AG09319 (cell line): ENCODE measurements around the gene OPA3.

Experiments used
- DNase-seq: peaks from one replicate; pipeline ENCODE4 v3.0.0-alpha.2; 2010; ENCODE audit warnings: low read depth; ENCODE audit errors: extremely low read depth
- CTCF ChIP-seq: IDR thresholded peaks from 2 replicates; pipeline ENCODE4 v1.5.1; 2011; ENCODE audit warnings: low read depth, mild to moderate bottlenecking, inconsistent platforms, low read length, moderate library complexity

The OPA3 gene

GRCh38 chr19:45509692-45510015 is 74.9 kb downstream of the OPA3 start:
- TF ChIP-seq CTCF = no peak
- no peak for DNase-seq

- no peak for TF ChIP-seq CTCF
- DNase-seq = no peak
Observed at GRCh38 chr19:45508861-45509691, 75.5 kb downstream of the OPA3 start.

GRCh38 chr19:45508417-45508860 is 76.2 kb downstream of the OPA3 start:
- no peak for DNase-seq
- no peak for TF ChIP-seq CTCF

GRCh38 chr19:45507872-45508416 is 76.7 kb downstream of the OPA3 start:
- no peak for DNase-seq
- TF ChIP-seq CTCF = no peak

- no peak for DNase-seq
- TF ChIP-seq CTCF = no peak
Observed at GRCh38 chr19:45506989-45507871, 77.4 kb downstream of the OPA3 start, which contains the start of gene VASP. TSS of gene VASP (plus strand) at chr19:45507479. CDS start at chr19:45507772, 293 bp downstream.

- TF ChIP-seq CTCF = peak; percentile 63
- peak; percentile 51 for DNase-seq
Observed at GRCh38 chr19:45506246-45506988, 78.2 kb downstream of the OPA3 start.
